OCI-LY1 (cell line): ENCODE measurements around the gene CEND1.

Source experiments
- EZH2 ChIP-seq: fragments of 200-600 bp; sonication (generic), shearing (Covaris generic); IDR thresholded peaks from 2 replicates; pipeline ENCODE4 v1.8.0; 2017; ENCODE audit warnings: borderline replicate concordance, mixed run types, mild to moderate bottlenecking, antibody characterized with exemption, low read length, moderate library complexity, mixed read lengths
- TF ChIP-seq, protein P1 (sequence below): fragments of 200-600 bp; sonication (generic), shearing (Covaris generic); IDR thresholded peaks from 2 replicates; pipeline ENCODE4 v1.5.1; 2017; ENCODE audit warnings: mild to moderate bottlenecking, antibody characterized with exemption, low read length, moderate library complexity, mixed read lengths

DNA sequence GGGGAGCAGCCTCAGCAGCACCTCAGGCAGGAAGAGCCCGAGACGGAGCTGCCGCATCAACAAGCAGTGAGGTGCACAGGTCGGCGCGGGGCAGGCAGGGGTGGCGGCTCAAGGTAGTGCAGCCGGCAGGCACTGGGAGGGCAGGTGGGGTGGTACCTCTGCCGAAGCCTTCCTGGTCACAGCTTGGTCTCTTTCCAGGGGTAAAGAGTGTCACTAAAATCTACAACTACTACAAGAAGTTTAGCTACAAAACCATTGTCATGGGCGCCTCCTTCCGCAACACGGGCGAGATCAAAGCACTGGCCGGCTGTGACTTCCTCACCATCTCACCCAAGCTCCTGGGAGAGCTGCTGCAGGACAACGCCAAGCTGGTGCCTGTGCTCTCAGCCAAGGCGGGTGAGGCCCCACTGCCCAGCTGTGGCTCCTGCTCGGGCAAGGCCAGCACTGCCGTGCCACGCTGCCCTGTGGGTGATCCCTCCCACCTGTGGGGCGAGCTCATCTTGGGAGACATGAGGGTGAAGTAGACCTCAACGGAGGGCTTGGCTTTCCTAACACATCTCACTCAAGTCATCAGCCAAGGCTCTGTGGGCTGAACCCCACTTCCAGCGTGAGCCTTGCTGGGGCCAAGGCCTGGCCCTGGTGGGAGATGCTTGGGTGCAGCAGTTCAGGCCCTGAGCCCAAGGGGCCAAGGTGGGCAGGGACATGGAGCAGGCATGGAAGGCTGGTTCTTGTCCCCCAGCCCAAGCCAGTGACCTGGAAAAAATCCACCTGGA is 26.2 kb downstream of the CEND1 start:
- TF ChIP-seq, protein P1, sequence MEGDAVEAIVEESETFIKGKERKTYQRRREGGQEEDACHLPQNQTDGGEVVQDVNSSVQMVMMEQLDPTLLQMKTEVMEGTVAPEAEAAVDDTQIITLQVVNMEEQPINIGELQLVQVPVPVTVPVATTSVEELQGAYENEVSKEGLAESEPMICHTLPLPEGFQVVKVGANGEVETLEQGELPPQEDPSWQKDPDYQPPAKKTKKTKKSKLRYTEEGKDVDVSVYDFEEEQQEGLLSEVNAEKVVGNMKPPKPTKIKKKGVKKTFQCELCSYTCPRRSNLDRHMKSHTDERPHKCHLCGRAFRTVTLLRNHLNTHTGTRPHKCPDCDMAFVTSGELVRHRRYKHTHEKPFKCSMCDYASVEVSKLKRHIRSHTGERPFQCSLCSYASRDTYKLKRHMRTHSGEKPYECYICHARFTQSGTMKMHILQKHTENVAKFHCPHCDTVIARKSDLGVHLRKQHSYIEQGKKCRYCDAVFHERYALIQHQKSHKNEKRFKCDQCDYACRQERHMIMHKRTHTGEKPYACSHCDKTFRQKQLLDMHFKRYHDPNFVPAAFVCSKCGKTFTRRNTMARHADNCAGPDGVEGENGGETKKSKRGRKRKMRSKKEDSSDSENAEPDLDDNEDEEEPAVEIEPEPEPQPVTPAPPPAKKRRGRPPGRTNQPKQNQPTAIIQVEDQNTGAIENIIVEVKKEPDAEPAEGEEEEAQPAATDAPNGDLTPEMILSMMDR, result no peak
- no peak for TF ChIP-seq EZH2
